Upper lobe of left lung (tissue), 6 donors: Measurements from ENCODE around the gene RSL24D1. TPM values are rescaled to one million over a fixed set of nuclear protein-coding genes. Genes with fewer than 3 reads are reported as not detected.
"Not testable (repeated sequence)": the region's sequence is repeated elsewhere in the genome, so short reads cannot be mapped to it uniquely, and the experiment has no call there.

ENCODE experiments used
- ATAC-seq, 2 donors: fragments of 200-7000 bp; cut with Tn5 transposase; one replicate each; pipeline ENCODE4 v1.9.1; 2022; ENCODE audit warnings: mild to moderate bottlenecking in 2 of 2, moderate library complexity in 2 of 2; ENCODE audit not compliant: low FRiP score in 2 of 2
- DNase-seq, 2 donors: peaks; one replicate each; pipeline ENCODE4 v3.0.0-alpha.2; 2019 to 2020
- H3K27ac ChIP-seq, 4 donors: fragments of 200-600 bp; sonication (generic); one replicate each; pipeline ENCODE4 v1.5.1; 2016 to 2019
- H3K27me3 ChIP-seq, 4 donors: fragments of 200-600 bp; sonication (generic); one replicate each; pipeline ENCODE4 v1.5.1; 2017 to 2019
- H3K36me3 ChIP-seq, 4 donors: fragments of 200-600 bp; sonication (generic); one replicate each; pipeline ENCODE4 v1.5.1; 2016 to 2019
- H3K4me1 ChIP-seq, 4 donors: fragments of 200-600 bp; sonication (generic); one replicate each; pipeline ENCODE4 v1.5.1; 2018 to 2019
- H3K4me3 ChIP-seq, 4 donors: fragments of 200-600 bp; sonication (generic); one replicate each; pipeline ENCODE4 v1.5.1; 2017 to 2019; ENCODE audit warnings: mild to moderate bottlenecking in 2 of 4, moderate library complexity in 1 of 4
- H3K9me3 ChIP-seq, 4 donors: fragments of 200-600 bp; sonication (generic); one replicate each; pipeline ENCODE4 v1.5.1; 2018 to 2019
- CTCF ChIP-seq, 6 experiments: fragments of 450-650 bp in 4 of 6; fragments of 200-600 bp in 2 of 6; sonication (generic) in 2 of 6; IDR thresholded peaks; one replicate each; pipeline ENCODE4 v1.5.1; 2016 to 2019; ENCODE audit warnings: antibody characterized with exemption in 6 of 6
- EP300 ChIP-seq, 4 donors: sonication (generic); formaldehyde crosslinking; IDR thresholded peaks; one replicate each; pipeline ENCODE4 v1.5.1; 2017; ENCODE audit warnings: antibody characterized with exemption in 4 of 4, control low read depth in 2 of 4
- POLR2A ChIP-seq, 4 donors: fragments of 450-650 bp; IDR thresholded peaks; one replicate each; pipeline ENCODE4 v1.5.1; 2016 to 2017; ENCODE audit warnings: antibody characterized with exemption in 4 of 4, mild to moderate bottlenecking in 2 of 4
- POLR2AphosphoS5 ChIP-seq, 2 donors: sonication (generic); formaldehyde crosslinking; IDR thresholded peaks; one replicate each; pipeline ENCODE4 v1.5.1; 2017; ENCODE audit warnings: antibody characterized with exemption in 2 of 2
- WGBS, 2 donors: methylation state at CpG; one replicate each; pipeline ENCODE4 v1.1.5; 2017 to 2018; 5-methylcytosine and 5-hydroxymethylcytosine counted together
- total RNA-seq, 6 donors: library from RNA; depleted of rRNA in 4 of 6; stranded (reverse); fragments of >200 nt in 4 of 6; gene quantifications; one replicate each; pipeline versions ENCODE4 v1.1.0 to v1.2.1, GENCODE V29; 2016 to 2021
- donor health status: DM: no; HTN: no; CAD: no; lungs with moderate emphysema.
- donor health status: DM: no; HTN: yes; CAD: no; lungs with severe emphysema.

Gene RSL24D1
- total RNA-seq, 6 donors from 2014 or later: 20.5 to 84.3 (median 50.9) TPM

- no peak for TF ChIP-seq POLR2AphosphoS5 (IDR thresholded peaks at IDR 0.05)
- no peak for TF ChIP-seq EP300 (IDR thresholded peaks at IDR 0.05)
- no peak for TF ChIP-seq CTCF (IDR thresholded peaks at IDR 0.05)
- no peak for TF ChIP-seq POLR2A (IDR thresholded peaks at IDR 0.05)
- Histone ChIP-seq H3K27me3 (no peaks in the 10 kb centered on the region), H3K4me3 (no peak overlapping the region), H3K4me1 (no peaks in the 10 kb centered on the region), H3K36me3 (no peaks in the 10 kb centered on the region), H3K27ac (no peak overlapping the region), H3K9me3 (no peaks in the 10 kb centered on the region)
- ATAC-seq (no peak), DNase-seq (no peak)
- 75 to 76% methylated on average over 4 of the region's 4 CpGs for WGBS, 2 donors
Observed at GRCh38 chr15:55164284-55164683, 32.5 kb downstream of the RSL24D1 start.

GRCh38 chr15:55151631-55152030 is 45.1 kb downstream of the RSL24D1 start:
- Histone ChIP-seq H3K9me3 (no peaks in the 10 kb centered on the region), H3K36me3 (no peaks in the 10 kb centered on the region)
- no peak for ATAC-seq

GRCh38 chr15:55143132-55143531 is 53.6 kb downstream of the RSL24D1 start:
- not testable (repeated sequence) for H3K36me3 ChIP-seq, H3K4me1 ChIP-seq, DNase-seq, H3K27ac ChIP-seq, H3K4me3 ChIP-seq, H3K9me3 ChIP-seq, H3K27me3 ChIP-seq, ATAC-seq
- 90 to 92% methylated on average over 4 to 8 of the region's 8 CpGs for WGBS, 2 donors

More at GRCh38 chr15:55151631-55152030, 45.1 kb downstream of the RSL24D1 start:
- H3K4me1 ChIP-seq: no peaks in the 10 kb centered on the region
- 63 to 66% methylated on average over 3 of the region's 3 CpGs for WGBS, 2 donors
- TF ChIP-seq EP300 (IDR thresholded peaks at IDR 0.05) (no peak), POLR2AphosphoS5 (IDR thresholded peaks at IDR 0.05) (no peak), POLR2A (IDR thresholded peaks at IDR 0.05) (no peak), CTCF (IDR thresholded peaks at IDR 0.05) (no peak)
- no peaks in the 10 kb centered on the region for H3K27me3 ChIP-seq
- H3K4me3 ChIP-seq: no peak overlapping the region
- no peak overlapping the region for H3K27ac ChIP-seq
- DNase-seq: no peak

- ATAC-seq (no peak), DNase-seq (no peak)
- Histone ChIP-seq H3K36me3 (no peaks in the 10 kb centered on the region), H3K9me3 (peaks cover 0 to 10% (median 0%) of the 10 kb centered on the region in 4 donors), H3K4me1 (no peaks in the 10 kb centered on the region), H3K4me3 (no peak overlapping the region), H3K27ac (no peak overlapping the region), H3K27me3 (no peaks in the 10 kb centered on the region)
- no peak for TF ChIP-seq CTCF (IDR thresholded peaks at IDR 0.05)
- TF ChIP-seq POLR2A (IDR thresholded peaks at IDR 0.05): no peak
- no peak for TF ChIP-seq POLR2AphosphoS5 (IDR thresholded peaks at IDR 0.05)
- no peak for TF ChIP-seq EP300 (IDR thresholded peaks at IDR 0.05)
- whole genome bisulfite sequencing, 2 donors: 84 to 90% methylated on average over 2 of the region's 2 CpGs
Observed at GRCh38 chr15:55133972-55134371, 62.8 kb downstream of the RSL24D1 start.

GRCh38 chr15:55132672-55133071 is 64.1 kb downstream of the RSL24D1 start:
- 91 to 92% methylated on average over 2 of the region's 2 CpGs for WGBS, 2 donors
- TF ChIP-seq EP300 (IDR thresholded peaks at IDR 0.05) (no peak), CTCF (IDR thresholded peaks at IDR 0.05) (no peak), POLR2A (IDR thresholded peaks at IDR 0.05) (no peak)
- DNase-seq: no peak

More at GRCh38 chr15:55132672-55133071, 64.1 kb downstream of the RSL24D1 start:
- H3K9me3 ChIP-seq: peaks cover 0 to 10% (median 0%) of the 10 kb centered on the region in 4 donors
- no peak overlapping the region for H3K27ac ChIP-seq
- H3K27me3 ChIP-seq: no peaks in the 10 kb centered on the region
- no peak for ATAC-seq
- H3K4me1 ChIP-seq: no peaks in the 10 kb centered on the region
- no peaks in the 10 kb centered on the region for H3K36me3 ChIP-seq
- no peak overlapping the region for H3K4me3 ChIP-seq

Other genes with a start within 250 kb of the RSL24D1 start
- gene RAB27A, start 92.9 kb upstream of the RSL24D1 start, total RNA-seq: 10 to 100 TPM; 24.1 to 97.8 (median 62.5) TPM
- gene PIGBOS1, start 122.2 kb upstream of the RSL24D1 start, total RNA-seq: 10 to 100 TPM in 3 of 6 donors, 1 to 10 TPM in 3; 3.1 to 16.9 (median 10.1) TPM
- 10 to 100 TPM in 3 of 6 donors, 1 to 10 TPM in 3; 3.0 to 14.7 (median 9.3) TPM for gene PIGB, start 122.3 kb upstream of the RSL24D1 start, total RNA-seq
- 10 to 100 TPM; 33.0 to 88.9 (median 58.9) TPM for gene CCPG1, start 211.4 kb upstream of the RSL24D1 start, total RNA-seq
- gene PIERCE2, start 211.6 kb upstream of the RSL24D1 start, total RNA-seq: 1 to 10 TPM in 4 of 6 donors, not detected in 2; 1.3 to 9.1 (median 2.5) TPM